Measurements from ENCODE around the gene NFIX.
A peak's percentile ranks its signal among the peaks of the same experiment; 100 is the strongest.

Gene NFIX

GRCh38 chr19:13077240-13077639, 82.0 kb downstream of the NFIX start:
- DNase-seq, result no peak

DNA sequence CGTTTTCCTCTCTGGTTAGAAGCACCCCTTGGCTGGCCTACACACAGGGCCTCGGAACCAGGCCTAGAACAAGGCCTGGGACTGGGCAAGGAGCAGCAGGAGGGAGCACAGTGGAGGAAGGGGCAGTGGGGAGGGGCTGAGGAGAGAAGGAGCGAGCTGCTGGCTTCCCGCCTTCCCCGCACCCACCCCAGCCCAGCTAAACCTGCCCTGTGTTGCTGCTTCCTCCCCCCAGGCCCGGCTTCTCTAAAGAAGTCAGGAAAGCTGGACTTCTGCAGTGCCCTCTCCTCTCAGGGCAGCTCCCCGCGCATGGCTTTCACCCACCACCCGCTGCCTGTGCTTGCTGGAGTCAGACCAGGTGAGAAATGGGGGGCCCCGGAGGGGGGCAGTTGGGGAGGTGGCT, 83.1 kb downstream of the NFIX start:
- no peak for DNase-seq

GRCh38 chr19:13078897-13079541, 83.7 kb downstream of the NFIX start:
- DNase-seq, result no peak

DNA sequence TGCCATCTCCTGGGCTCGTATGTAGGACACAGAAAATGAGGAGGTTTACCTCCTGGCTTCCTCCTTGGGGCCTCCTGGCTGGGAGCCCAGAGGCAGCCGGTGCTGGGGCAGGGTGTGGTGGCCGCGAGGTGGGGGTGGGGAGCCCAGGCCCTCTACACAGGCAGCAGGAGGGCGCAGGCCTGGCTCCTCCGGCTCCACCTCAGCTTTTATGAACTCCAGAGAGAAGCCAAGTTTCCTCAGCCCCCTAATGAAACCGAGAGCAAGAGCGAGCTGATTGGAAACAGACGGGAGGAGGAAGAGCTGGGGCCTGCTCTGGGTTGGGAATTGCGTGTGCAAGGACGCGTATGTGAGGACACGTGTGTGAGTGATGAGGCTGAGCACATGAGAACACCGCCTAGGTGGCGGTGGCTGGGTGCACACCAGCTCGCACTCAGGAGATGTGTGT, 84.3 kb downstream of the NFIX start:
- peak; percentile 58 for DNase-seq

DNA sequence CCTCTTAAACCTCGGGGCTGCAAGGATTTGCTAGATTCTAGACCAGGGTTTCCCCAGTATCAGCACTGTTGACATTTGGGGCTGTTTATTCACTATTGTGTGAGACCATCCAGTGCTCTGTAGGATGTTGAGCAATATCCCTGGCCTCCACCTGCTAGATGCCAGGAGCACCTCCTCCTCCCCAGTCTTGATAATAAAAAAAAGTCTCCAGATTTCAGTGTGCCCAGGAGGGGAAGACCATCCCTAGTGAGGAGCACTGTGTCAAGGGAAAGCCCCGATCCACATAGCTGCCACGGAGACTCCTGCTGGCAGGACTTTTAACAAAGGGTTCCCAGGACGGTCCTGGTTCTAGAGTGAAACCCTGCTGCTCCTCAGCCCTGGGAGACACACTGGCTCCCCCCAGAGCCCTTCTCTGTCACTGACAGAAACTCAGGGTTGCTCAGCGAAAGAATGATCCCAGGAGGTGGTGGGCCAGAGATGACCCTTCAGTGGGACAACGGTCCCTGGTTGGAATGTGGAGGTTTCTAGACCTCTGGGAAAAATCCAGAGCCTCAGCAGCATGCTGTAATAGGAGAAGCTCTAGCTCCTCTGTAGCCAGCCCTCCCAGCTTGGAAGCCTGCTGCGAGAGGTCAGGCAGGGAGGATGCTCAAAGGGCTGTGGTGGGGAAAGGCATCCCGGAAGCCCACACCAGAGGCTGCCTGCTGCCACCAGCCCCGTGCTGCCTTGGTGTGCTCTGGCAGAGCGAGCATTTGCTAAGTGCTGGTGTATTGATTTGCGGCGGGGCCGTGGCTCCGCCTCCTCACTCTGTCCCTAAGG, 87.1 kb downstream of the NFIX start:
- DNase-seq, result peak; percentile 92

- no peak for DNase-seq
Measured at GRCh38 chr19:13083008-13083404, 87.7 kb downstream of the NFIX start.

DNA sequence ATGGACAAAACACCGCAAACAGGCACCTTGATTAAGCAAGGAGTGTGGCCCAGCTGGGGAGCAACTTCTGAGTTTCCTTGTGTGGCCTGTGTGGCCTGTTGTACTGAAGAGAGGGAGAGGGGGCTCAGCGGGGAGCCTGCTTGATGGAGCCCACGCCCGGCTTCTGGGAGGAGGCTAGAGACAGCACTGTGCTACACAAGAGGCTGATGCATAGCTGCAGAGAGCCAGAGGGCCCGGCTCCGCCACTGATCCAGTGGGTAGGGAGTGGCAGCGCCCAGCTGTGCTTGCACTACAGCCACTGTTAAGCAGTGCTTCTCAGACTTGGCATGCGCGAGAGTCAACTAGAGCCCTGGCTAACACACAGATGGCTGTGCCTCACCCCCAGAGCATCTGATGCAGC, 88.4 kb downstream of the NFIX start:
- DNase-seq, result peak; percentile 31

GRCh38 chr19:13085666-13086065, 90.4 kb downstream of the NFIX start:
- no peak for DNase-seq

- no peak for DNase-seq
Measured at GRCh38 chr19:13086341-13086740, 91.1 kb downstream of the NFIX start.

- no peak for DNase-seq
Measured at GRCh38 chr19:13087295-13087694, 92.0 kb downstream of the NFIX start.

GRCh38 chr19:13087795-13088537, 92.7 kb downstream of the NFIX start:
- no peak for DNase-seq

DNA sequence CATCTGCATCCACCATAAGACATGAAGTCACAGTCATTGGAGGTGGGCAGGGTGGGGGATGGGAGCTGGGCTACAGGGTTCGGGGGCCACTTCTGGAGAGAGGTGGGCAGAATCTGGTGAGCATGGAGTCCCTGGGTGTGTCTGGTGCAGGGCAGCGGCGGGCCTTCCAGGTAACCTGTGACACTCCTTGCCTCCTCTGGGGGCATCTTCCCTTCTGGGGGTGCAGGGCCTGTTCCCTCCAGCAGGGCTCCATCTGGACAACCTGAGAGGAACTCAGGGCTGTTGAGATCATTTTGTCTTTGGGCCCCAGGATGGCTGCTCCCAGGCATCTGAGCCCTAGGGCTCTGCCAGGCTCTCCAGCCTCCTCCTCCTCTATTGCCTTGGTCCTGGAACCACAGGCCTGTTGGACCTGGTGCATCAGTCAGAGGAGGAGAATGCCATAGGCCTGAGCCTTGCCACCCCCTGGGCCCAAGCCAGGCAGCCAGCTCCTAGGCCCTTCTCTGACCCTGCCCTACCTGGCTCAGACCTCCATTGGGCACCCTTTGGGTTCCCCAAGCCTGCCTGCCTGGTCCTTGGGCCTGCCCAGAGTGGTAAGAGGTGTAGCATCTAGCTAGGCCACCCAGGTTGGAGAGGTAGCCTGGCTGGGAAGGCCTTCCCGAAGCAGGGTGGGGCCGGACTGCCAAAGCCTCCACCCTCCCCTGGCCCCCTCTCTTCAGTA, 94.0 kb downstream of the NFIX start:
- DNase-seq, result no peak

- no peak for DNase-seq
Measured at GRCh38 chr19:13089857-13090507, 94.7 kb downstream of the NFIX start.

- DNase-seq, result no peak
Measured at GRCh38 chr19:13090511-13091231, 95.4 kb downstream of the NFIX start.

DNA sequence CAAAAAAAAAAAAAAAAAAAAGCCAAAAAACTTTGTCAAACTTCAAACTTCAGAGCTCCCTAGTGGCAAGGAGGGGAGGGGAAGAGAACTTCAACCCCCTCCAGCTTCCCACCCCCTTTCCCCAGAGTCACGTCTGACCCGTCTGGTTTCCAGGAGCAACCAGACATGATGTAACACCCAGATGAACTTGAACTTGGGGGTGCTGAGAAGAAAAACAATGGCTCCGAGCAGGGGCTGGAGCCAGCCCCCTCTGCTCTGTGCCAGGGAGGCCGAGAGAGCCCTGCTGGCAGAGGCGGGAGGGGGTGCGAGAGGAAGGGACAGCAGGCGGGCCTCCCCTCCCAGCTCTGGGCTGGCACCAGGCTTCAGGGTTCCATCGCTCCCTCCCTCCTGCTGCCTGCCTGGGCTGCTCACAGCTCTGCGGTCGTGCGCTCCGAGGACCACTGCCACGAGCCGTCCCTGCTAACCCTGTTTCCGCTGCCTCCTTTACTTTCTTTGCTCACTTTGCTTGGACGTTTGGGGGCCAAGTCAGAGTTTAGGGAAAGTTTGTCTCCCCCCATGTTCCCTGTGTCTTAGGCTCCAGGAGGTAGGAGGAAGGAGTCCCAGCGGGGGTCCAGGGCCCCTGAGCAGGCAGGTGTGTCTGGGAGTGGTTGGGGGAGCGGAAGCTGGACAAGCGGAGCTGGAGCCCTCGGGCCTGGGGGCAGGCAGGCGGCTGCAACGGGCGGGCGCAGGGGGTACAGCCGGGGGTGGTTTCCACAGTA, 96.3 kb downstream of the NFIX start:
- DNase-seq, result peak; percentile 96

DNA sequence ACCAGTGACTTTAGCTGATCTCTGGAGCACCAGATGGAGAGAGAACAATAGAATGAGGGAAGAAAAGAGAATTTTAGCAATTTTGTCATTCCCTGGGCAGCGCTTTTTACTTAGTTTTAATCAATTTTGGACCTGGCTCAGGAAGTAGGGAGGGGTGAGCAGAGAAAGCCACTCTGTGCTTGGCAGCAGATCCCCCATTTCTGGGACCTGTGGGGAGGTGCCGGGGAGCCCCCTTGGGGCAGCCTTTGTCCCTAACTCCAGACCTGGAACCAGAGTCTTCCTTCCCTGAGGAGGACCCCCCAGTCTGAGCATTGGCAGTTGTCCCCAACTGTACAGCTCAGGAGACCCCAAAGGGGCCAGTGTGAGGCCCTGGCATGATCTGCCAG, 96.9 kb downstream of the NFIX start:
- no peak for DNase-seq

DNA sequence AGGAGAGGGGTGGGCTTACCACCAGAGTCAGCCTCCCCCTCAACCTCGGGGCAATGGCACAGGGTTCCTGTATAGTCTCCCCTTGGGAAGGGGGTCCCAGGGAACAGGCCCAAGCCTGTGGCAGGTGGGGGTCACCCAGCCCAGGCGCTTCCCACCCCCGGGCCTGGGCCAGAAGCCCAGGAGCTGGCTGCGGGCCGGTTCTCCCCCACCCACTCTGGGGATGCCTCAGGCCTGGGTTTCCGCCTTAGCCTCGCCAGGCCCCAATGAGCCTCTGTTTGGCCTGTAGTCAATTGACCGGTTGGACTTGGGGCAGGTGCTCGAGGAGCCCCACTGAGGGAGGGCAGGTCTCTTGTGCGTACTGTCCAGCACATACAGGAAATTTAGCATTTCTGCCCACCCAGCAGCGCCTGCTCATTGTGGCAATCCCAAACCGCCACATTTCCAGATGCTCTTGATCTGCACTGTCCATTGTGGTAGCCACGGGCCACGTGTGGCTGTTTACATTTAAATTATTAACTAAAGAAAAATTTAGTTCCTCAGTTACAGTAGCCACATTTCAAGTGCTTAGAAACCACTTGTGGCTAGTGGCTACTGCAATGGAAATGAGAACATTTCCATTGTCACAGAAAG, 97.4 kb downstream of the NFIX start:
- peak; percentile 45 for DNase-seq

- peak; percentile 84 for DNase-seq
Measured at GRCh38 chr19:13093407-13094105, 98.3 kb downstream of the NFIX start.

GRCh38 chr19:13094106-13094504, 98.8 kb downstream of the NFIX start:
- DNase-seq, result no peak
